K562 (cell line): ENCODE data around the gene USP31. TPM values are rescaled to one million over a fixed set of nuclear protein-coding genes. Genes with fewer than 3 reads are reported as not detected.

Experiments
- ATAC-seq: fragments of 200-7000 bp; cut with Tn5 transposase; 3 replicates; pipeline ENCODE4 v1.9.1; 2020; ENCODE audit warnings: moderate library complexity
- BruUV-seq: library from RNA; stranded (reverse); fragments of 400-500 nt; replicated peaks from 2 replicates; lab custom pipeline; 2021; lab: Mats Ljungman, UMichigan
- CTCF ChIA-PET: fragments of 300-600 bp; formaldehyde crosslinking; extraction: SDS; loops from one replicate; lab custom pipeline; 2021; ENCODE audit warnings: low intra/inter-chr PET ratio; lab: Yijun Ruan, JAX
- POLR2A ChIA-PET: fragments of 300-600, 350-650 bp; sonication (Branson Sonifier 250); formaldehyde crosslinking; extraction: SDS; loops from one replicate; lab custom pipeline; 2021; ENCODE audit warnings: antibody characterized with exemption, inconsistent platforms; lab: Yijun Ruan, JAX
- DNase-seq, 4 experiments: peaks; one replicate each; pipeline versions ENCODE4 v3.0.0 to v3.0.0-alpha.2; 2011 to 2018; ENCODE audit warnings: low spot score in 3 of 4, mixed read lengths in 3 of 4; ENCODE audit errors: extremely low read depth in 1 of 4
- FAIRE-seq: peaks from 2 replicates; lab custom pipeline; 2011; peaks lifted over from hg19 to GRCh38; lab: Jason Lieb, UNC
- H2AFZ ChIP-seq: 2 replicates; pipeline ENCODE4 v1.6.0; 2011; ENCODE audit warnings: low read depth, low read length, control low read depth, inconsistent platforms
- H3K27ac ChIP-seq: fragments of 200-600 bp; 3 replicates; pipeline ENCODE4 v1.8.0; 2011; ENCODE audit warnings: low read depth, mild to moderate bottlenecking, control low read depth, inconsistent platforms, low read length, moderate library complexity, mixed read lengths; ENCODE audit errors: extremely low read depth
- H3K27me3 ChIP-seq, 2 experiments: fragments of 300-600 bp in 1 of 2; 2 replicates in 1 of 2; 3 replicates in 1 of 2; pipeline versions ENCODE4 v1.6.0 to v1.8.0; 2011; ENCODE audit warnings: inconsistent platforms in 2 of 2, low read length in 2 of 2, mild to moderate bottlenecking in 1 of 2, mixed read lengths in 1 of 2, moderate library complexity in 1 of 2; ENCODE audit not compliant: control insufficient read depth in 2 of 2, insufficient read depth in 2 of 2
- H3K36me3 ChIP-seq: fragments of 300-600 bp; 3 replicates; pipeline ENCODE4 v1.8.0; 2011; ENCODE audit warnings: mild to moderate bottlenecking, low read length, inconsistent platforms; ENCODE audit not compliant: control insufficient read depth, insufficient read depth
- H3K4me1 ChIP-seq, 2 experiments: fragments of 200-600 bp in 1 of 2; replicated peaks in 1 of 2; 2 replicates in 1 of 2; 3 replicates in 1 of 2; pipeline versions ENCODE4 v1.5.1 to v1.8.0; 2011; ENCODE audit warnings: inconsistent platforms in 2 of 2, low read length in 2 of 2, mild to moderate bottlenecking in 1 of 2, mixed read lengths in 1 of 2, moderate library complexity in 1 of 2; ENCODE audit not compliant: control insufficient read depth in 2 of 2, insufficient read depth in 2 of 2
- H3K4me2 ChIP-seq: 2 replicates; pipeline ENCODE4 v1.6.1; 2011; ENCODE audit warnings: low read length, control low read depth, inconsistent platforms, mixed read lengths; ENCODE audit not compliant: insufficient read depth
- H3K4me3 ChIP-seq: fragments of 200-600 bp; sonication (generic), shearing (Covaris generic); 2 replicates; pipeline ENCODE4 v1.5.1; 2016; ENCODE audit warnings: control low read depth, inconsistent platforms
- H3K79me2 ChIP-seq: fragments of 200-600 bp; 3 replicates; pipeline ENCODE4 v1.8.0; 2011; ENCODE audit warnings: low read length, inconsistent platforms; ENCODE audit not compliant: control insufficient read depth, insufficient read depth
- H3K9ac ChIP-seq, 2 experiments: 2 replicates each; pipeline versions ENCODE4 v1.6.0 to v1.6.1; 2011; ENCODE audit warnings: low read depth in 2 of 2, low read length in 2 of 2, control low read depth in 1 of 2, inconsistent platforms in 1 of 2, mild to moderate bottlenecking in 1 of 2, mixed read lengths in 1 of 2; ENCODE audit not compliant: insufficient read depth in 1 of 2
- H3K9me1 ChIP-seq: one replicate; pipeline ENCODE4 v1.6.0; 2011; ENCODE audit warnings: inconsistent platforms, mild to moderate bottlenecking, low read length, moderate library complexity; ENCODE audit not compliant: control insufficient read depth, insufficient read depth
- H3K9me3 ChIP-seq: replicated peaks from 2 replicates; pipeline ENCODE4 v1.5.1; 2011; ENCODE audit warnings: low read depth, low read length, inconsistent platforms; ENCODE audit not compliant: control insufficient read depth, insufficient read depth
- H4K20me1 ChIP-seq: replicated peaks from 2 replicates; pipeline ENCODE4 v1.6.1; 2011; ENCODE audit warnings: low read length, inconsistent platforms, mixed read lengths; ENCODE audit not compliant: control insufficient read depth, insufficient read depth
- BRD4 ChIP-seq: fragments of 200-600 bp; sonication (generic); IDR thresholded peaks from 2 replicates; pipeline ENCODE4 v1.6.1; 2017; ENCODE audit warnings: inconsistent platforms
- BRF1 ChIP-seq: IDR thresholded peaks from 3 replicates; pipeline ENCODE4 v1.6.1; 2011; ENCODE audit warnings: borderline replicate concordance, mild to moderate bottlenecking; ENCODE audit not compliant: insufficient read length; ENCODE audit errors: extremely low read depth
- CBFB ChIP-seq: sonication (generic); formaldehyde crosslinking; IDR thresholded peaks from 2 replicates; pipeline ENCODE4 v1.4.0; 2020; ENCODE audit warnings: mild to moderate bottlenecking, missing genetic modification reagents
- CBX5 ChIP-seq: IDR thresholded peaks from 2 replicates; pipeline ENCODE4 v1.6.1; 2014; ENCODE audit warnings: low read depth, borderline replicate concordance
- CREM ChIP-seq: IDR thresholded peaks from 2 replicates; pipeline ENCODE4 v1.6.1; 2014; ENCODE audit warnings: antibody characterized with exemption, low read depth
- DIDO1 ChIP-seq: fragments of 450-650 bp; IDR thresholded peaks from 2 replicates; pipeline ENCODE4 v1.6.1; 2016; ENCODE audit warnings: low read depth, missing biosample characterization, missing genetic modification characterization
- HNRNPUL1 ChIP-seq: fragments of 200-400 bp; formaldehyde crosslinking; IDR thresholded peaks from 2 replicates; pipeline ENCODE4 v1.6.1; 2017; ENCODE audit warnings: low read length
- RBM15 ChIP-seq: fragments of 200-400 bp; formaldehyde crosslinking; IDR thresholded peaks from 2 replicates; pipeline ENCODE4 v1.6.1; 2018; ENCODE audit warnings: mild to moderate bottlenecking, low read length, moderate library complexity; ENCODE audit not compliant: insufficient read depth
- SMAD2 ChIP-seq: fragments of 150-350 bp; IDR thresholded peaks from 2 replicates; pipeline ENCODE4 v1.6.1; 2014; ENCODE audit warnings: low read depth, mild to moderate bottlenecking, low read length
- SUPT5H ChIP-seq: fragments of 450-650 bp; IDR thresholded peaks from 2 replicates; pipeline ENCODE4 v1.6.1; 2016
- ZEB2 ChIP-seq: fragments of 450-650 bp; IDR thresholded peaks from 2 replicates; pipeline ENCODE4 v1.6.1; 2016
- ZFX ChIP-seq: sonication (generic); formaldehyde crosslinking; IDR thresholded peaks from 2 replicates; pipeline ENCODE4 v1.8.0; 2022; ENCODE audit warnings: mild to moderate bottlenecking, missing genetic modification reagents, moderate library complexity
- ZNF551 ChIP-seq: fragments of 250-450 bp; sonication (Bioruptor Pico); IDR thresholded peaks from 2 replicates; pipeline ENCODE4 v1.5.0; 2021; ENCODE audit warnings: mild to moderate bottlenecking, moderate library complexity
- WGBS: fragments of 100-300 bp; shearing (Covaris generic); methylation state at CpG from one replicate; pipeline ENCODE4 v1.1.6; 2016; ENCODE audit warnings: low coverage, mixed read lengths; ENCODE audit not compliant: insufficient coverage; ENCODE audit errors: missing lambda C conversion rate; 5-methylcytosine and 5-hydroxymethylcytosine counted together
- in situ Hi-C: fragments of 300-500 bp; cut with MboI; formaldehyde crosslinking; loops from 4 replicates; pipeline ENCODE4 v1.15.0; 2018; ENCODE audit warnings: inconsistent platforms, mixed read lengths
- intact Hi-C: fragments of 100-400 bp; cut with micrococcal nuclease; formaldehyde crosslinking; loops from 2 replicates; pipeline ENCODE4 v1.14.2; 2022
- polyA plus RNA-seq, 8 experiments: library from polyadenylated mRNA; depleted of rRNA in 4 of 8; stranded (reverse) in 5 of 8; unstranded in 3 of 8; fragments of >200 nt; fragmentation: Nextera tagmentation in 2 of 8; fragmentation: Illumina TruSeq in 1 of 8; extraction: Ambion mirVana in 2 of 8; extraction: Trizol in 1 of 8; gene quantifications; 2 replicates each; pipeline versions ENCODE4 v1.2.1 to v1.2.3, GENCODE V29; 2011 to 2014; ENCODE audit warnings: inconsistent platforms in 1 of 8, missing spikeins in 1 of 8
- total RNA-seq, 7 experiments: library from RNA; depleted of rRNA in 6 of 7; stranded (reverse); fragments of >200 nt in 6 of 7; fragmentation: Illumina TruSeq in 2 of 7; extraction: Trizol in 2 of 7; gene quantifications; 2 replicates each; pipeline versions ENCODE4 v1.2.1 to v1.2.3, GENCODE V29; 2011 to 2021; ENCODE audit warnings: low replicate concordance in 1 of 7
- TF ChIP-seq, protein P1 (sequence below): sonication (generic); formaldehyde crosslinking; IDR thresholded peaks from 2 replicates; pipeline ENCODE4 v1.8.1; 2023; ENCODE audit warnings: mild to moderate bottlenecking, missing genetic modification reagents, moderate library complexity
- TF ChIP-seq, protein P2 (sequence below): sonication (generic); formaldehyde crosslinking; IDR thresholded peaks from 2 replicates; pipeline ENCODE4 v1.8.0; 2023; ENCODE audit warnings: mild to moderate bottlenecking, missing genetic modification reagents
- TF ChIP-seq, protein P3 (sequence below): sonication (generic); formaldehyde crosslinking; IDR thresholded peaks from 2 replicates; pipeline ENCODE4 v1.8.1; 2022; ENCODE audit warnings: missing genetic modification reagents

Gene USP31
- total and polyA plus RNA-seq, 9 of the 15 experiments (the other 6 are each of a cell fraction or from before 2014, with no cell fraction given): 0.56 to 4.9 (median 2.9) TPM

GRCh38 chr16:23064639-23065038 is 84.6 kb downstream of the USP31 start:
- no peaks in the 10 kb centered on the region for H3K9me3 ChIP-seq
- no TSS peak for BruUV-seq
- H3K4me2 ChIP-seq: no peak overlapping the region
- H3K4me1 ChIP-seq: no peaks in the 10 kb centered on the region
- peaks cover 0 to 5% of the 10 kb centered on the region in 2 experiments; a peak in 2 of 5 replicates for H3K27me3 ChIP-seq
- in situ Hi-C loops (no loop called here), intact Hi-C loops (no loop called here)
- ChIA-PET CTCF (no interaction called here), POLR2A (no interaction called here)
- no peak for DNase-seq
- WGBS: 49% methylated on average over 9 of the region's 9 CpGs
- no peaks in the 10 kb centered on the region for H3K79me2 ChIP-seq
- H4K20me1 ChIP-seq: peaks cover 3% of the 10 kb centered on the region; the same call in 1 of the 2 replicates
- H2AFZ ChIP-seq: no peak overlapping the region
- H3K4me3 ChIP-seq: no peak overlapping the region
- peaks cover 21% of the 10 kb centered on the region; the same call in 2 of the 3 replicates for H3K36me3 ChIP-seq
- FAIRE-seq: no peak
- H3K9me1 ChIP-seq: no peaks in the 10 kb centered on the region
- TF ChIP-seq SUPT5H: no peak
- TF ChIP-seq, protein P1, sequence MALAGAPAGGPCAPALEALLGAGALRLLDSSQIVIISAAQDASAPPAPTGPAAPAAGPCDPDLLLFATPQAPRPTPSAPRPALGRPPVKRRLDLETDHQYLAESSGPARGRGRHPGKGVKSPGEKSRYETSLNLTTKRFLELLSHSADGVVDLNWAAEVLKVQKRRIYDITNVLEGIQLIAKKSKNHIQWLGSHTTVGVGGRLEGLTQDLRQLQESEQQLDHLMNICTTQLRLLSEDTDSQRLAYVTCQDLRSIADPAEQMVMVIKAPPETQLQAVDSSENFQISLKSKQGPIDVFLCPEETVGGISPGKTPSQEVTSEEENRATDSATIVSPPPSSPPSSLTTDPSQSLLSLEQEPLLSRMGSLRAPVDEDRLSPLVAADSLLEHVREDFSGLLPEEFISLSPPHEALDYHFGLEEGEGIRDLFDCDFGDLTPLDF (CRISPR knock-in tag): no peak
- TF ChIP-seq BRD4: no peak
- TF ChIP-seq HNRNPUL1: no peak
- no peak for TF ChIP-seq ZNF551 (CRISPR knock-in tag)
- TF ChIP-seq, protein P2, sequence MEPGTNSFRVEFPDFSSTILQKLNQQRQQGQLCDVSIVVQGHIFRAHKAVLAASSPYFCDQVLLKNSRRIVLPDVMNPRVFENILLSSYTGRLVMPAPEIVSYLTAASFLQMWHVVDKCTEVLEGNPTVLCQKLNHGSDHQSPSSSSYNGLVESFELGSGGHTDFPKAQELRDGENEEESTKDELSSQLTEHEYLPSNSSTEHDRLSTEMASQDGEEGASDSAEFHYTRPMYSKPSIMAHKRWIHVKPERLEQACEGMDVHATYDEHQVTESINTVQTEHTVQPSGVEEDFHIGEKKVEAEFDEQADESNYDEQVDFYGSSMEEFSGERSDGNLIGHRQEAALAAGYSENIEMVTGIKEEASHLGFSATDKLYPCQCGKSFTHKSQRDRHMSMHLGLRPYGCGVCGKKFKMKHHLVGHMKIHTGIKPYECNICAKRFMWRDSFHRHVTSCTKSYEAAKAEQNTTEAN: no peak
- TF ChIP-seq ZFX (CRISPR knock-in tag): no peak
- TF ChIP-seq, protein P3, sequence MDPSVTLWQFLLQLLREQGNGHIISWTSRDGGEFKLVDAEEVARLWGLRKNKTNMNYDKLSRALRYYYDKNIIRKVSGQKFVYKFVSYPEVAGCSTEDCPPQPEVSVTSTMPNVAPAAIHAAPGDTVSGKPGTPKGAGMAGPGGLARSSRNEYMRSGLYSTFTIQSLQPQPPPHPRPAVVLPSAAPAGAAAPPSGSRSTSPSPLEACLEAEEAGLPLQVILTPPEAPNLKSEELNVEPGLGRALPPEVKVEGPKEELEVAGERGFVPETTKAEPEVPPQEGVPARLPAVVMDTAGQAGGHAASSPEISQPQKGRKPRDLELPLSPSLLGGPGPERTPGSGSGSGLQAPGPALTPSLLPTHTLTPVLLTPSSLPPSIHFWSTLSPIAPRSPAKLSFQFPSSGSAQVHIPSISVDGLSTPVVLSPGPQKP (CRISPR knock-in tag): no peak
- TF ChIP-seq CBX5: no peak
- TF ChIP-seq DIDO1 (tag): no peak
- TF ChIP-seq SMAD2: no peak
- TF ChIP-seq ZEB2: no peak
- no peak for TF ChIP-seq CBFB (CRISPR knock-in tag)
- TF ChIP-seq CREM: no peak
- no peak for TF ChIP-seq BRF1
- no peak for TF ChIP-seq RBM15
- ATAC-seq: no peak
- H3K9ac ChIP-seq: no peak overlapping the region
- H3K27ac ChIP-seq: no peak overlapping the region
